OCI-LY1 (cell line): Measurements from ENCODE around the gene MRPL52.
A peak's percentile ranks its signal among the peaks of the same experiment; 100 is the strongest.

Source experiments
- H2AFZ ChIP-seq: fragments of 200-600 bp; sonication (generic), shearing (Covaris generic); 2 replicates; pipeline ENCODE4 v1.6.0; 2014; ENCODE audit warnings: antibody characterized with exemption, mild to moderate bottlenecking, low read length
- H3F3A ChIP-seq: fragments of 200-600 bp; sonication (generic), shearing (Covaris generic); 2 replicates; pipeline ENCODE4 v1.6.0; 2014; ENCODE audit warnings: mild to moderate bottlenecking, antibody characterized with exemption, low read length, moderate library complexity; ENCODE audit not compliant: insufficient read depth
- H3K27ac ChIP-seq: fragments of 200-600 bp; sonication (generic); 2 replicates; pipeline ENCODE4 v1.5.1; 2014; ENCODE audit warnings: low read length, mixed run types, mild to moderate bottlenecking, low read depth; ENCODE audit not compliant: poor library complexity, severe bottlenecking
- H3K27me3 ChIP-seq: fragments of 200-600 bp; sonication (generic); 2 replicates; pipeline ENCODE4 v1.6.0; 2014; ENCODE audit warnings: antibody characterized with exemption, mild to moderate bottlenecking, low read length, moderate library complexity; ENCODE audit not compliant: insufficient read depth
- H3K36me3 ChIP-seq: fragments of 200-600 bp; sonication (generic); 2 replicates; pipeline ENCODE4 v1.6.1; 2014; ENCODE audit warnings: mild to moderate bottlenecking, antibody characterized with exemption, low read length, moderate library complexity, mixed read lengths; ENCODE audit not compliant: insufficient read depth
- H3K4me1 ChIP-seq: fragments of 200-600 bp; sonication (generic); 2 replicates; pipeline ENCODE4 v1.5.1; 2014; ENCODE audit warnings: mild to moderate bottlenecking, low read length, moderate library complexity; ENCODE audit not compliant: insufficient read depth, severe bottlenecking
- H3K4me2 ChIP-seq: fragments of 200-600 bp; sonication (generic), shearing (Covaris generic); 2 replicates; pipeline ENCODE4 v1.6.1; 2014; ENCODE audit warnings: low read length
- H3K4me3 ChIP-seq: fragments of 200-600 bp; sonication (generic); 2 replicates; pipeline ENCODE4 v1.5.1; 2014; ENCODE audit warnings: low read length, low read depth, mild to moderate bottlenecking, mixed read lengths; ENCODE audit not compliant: poor library complexity, severe bottlenecking
- H3K79me2 ChIP-seq: fragments of 200-600 bp; shearing (Covaris generic); 2 replicates; pipeline ENCODE4 v1.6.1; 2016; ENCODE audit warnings: mixed run types, low read length, mixed read lengths; ENCODE audit not compliant: insufficient read depth
- H3K9ac ChIP-seq: fragments of 200-600 bp; sonication (generic), shearing (Covaris generic); 2 replicates; pipeline ENCODE4 v1.6.1; 2014; ENCODE audit warnings: mild to moderate bottlenecking, low read length, mixed read lengths
- H3K9me2 ChIP-seq: fragments of 200-600 bp; sonication (generic), shearing (Covaris generic); 2 replicates; pipeline ENCODE4 v1.6.1; 2014; ENCODE audit warnings: low read depth, mild to moderate bottlenecking, low read length, mixed read lengths
- H3K9me3 ChIP-seq: fragments of 200-600 bp; shearing (Covaris generic); 2 replicates; pipeline ENCODE4 v1.6.1; 2014; ENCODE audit warnings: low read length, mixed read lengths
- H4K20me1 ChIP-seq: fragments of 200-600 bp; sonication (generic), shearing (Covaris generic); 2 replicates; pipeline ENCODE4 v1.6.0; 2016; ENCODE audit warnings: mild to moderate bottlenecking, low read length; ENCODE audit not compliant: insufficient read depth
- CTCF ChIP-seq: fragments of 200-600 bp; sonication (generic), shearing (Covaris generic); IDR thresholded peaks from 2 replicates; pipeline ENCODE4 v1.5.1; 2017; ENCODE audit warnings: mild to moderate bottlenecking, antibody characterized with exemption, low read length, moderate library complexity, mixed read lengths
- EZH2 ChIP-seq: fragments of 200-600 bp; sonication (generic), shearing (Covaris generic); IDR thresholded peaks from 2 replicates; pipeline ENCODE4 v1.8.0; 2017; ENCODE audit warnings: borderline replicate concordance, mixed run types, mild to moderate bottlenecking, antibody characterized with exemption, low read length, moderate library complexity, mixed read lengths

Gene MRPL52

GRCh38 chr14:22813145-22813544, 16.5 kb upstream of the MRPL52 start:
- no peaks in the 10 kb centered on the region for H4K20me1 ChIP-seq
- H3K36me3 ChIP-seq = no peaks in the 10 kb centered on the region
- peak overlapping the region; percentile 5; the same call in 1 of the 2 replicates for H3K4me2 ChIP-seq
- H3K9me2 ChIP-seq = no peaks in the 10 kb centered on the region
- H3K9ac ChIP-seq = no peak overlapping the region
- no peaks in the 10 kb centered on the region for H3F3A ChIP-seq
- H3K27ac ChIP-seq = peak overlapping the region; percentile 6
- TF ChIP-seq CTCF (no peak), EZH2 (no peak)
- H3K9me3 ChIP-seq = no peaks in the 10 kb centered on the region
- H2AFZ ChIP-seq = no peak overlapping the region
- peak overlapping the region; percentile 3 for H3K4me3 ChIP-seq
- peaks cover 43% of the 10 kb centered on the region for H3K4me1 ChIP-seq
- H3K27me3 ChIP-seq = no peaks in the 10 kb centered on the region
- no peaks in the 10 kb centered on the region for H3K79me2 ChIP-seq

GRCh38 chr14:22814373-22814772, 15.3 kb upstream of the MRPL52 start:
- Histone ChIP-seq H3K9me3 (no peaks in the 10 kb centered on the region), H2AFZ (no peak overlapping the region), H3F3A (no peaks in the 10 kb centered on the region), H3K9me2 (no peaks in the 10 kb centered on the region), H4K20me1 (no peaks in the 10 kb centered on the region), H3K36me3 (no peaks in the 10 kb centered on the region), H3K4me2 (peak overlapping the region; percentile 66), H3K79me2 (no peaks in the 10 kb centered on the region), H3K4me1 (peaks cover 48% of the 10 kb centered on the region), H3K27me3 (no peaks in the 10 kb centered on the region), H3K9ac (peak overlapping the region; percentile 45; the same call in 1 of the 2 replicates), H3K4me3 (peak overlapping the region; percentile 37), H3K27ac (no peak overlapping the region)
- TF ChIP-seq CTCF (no peak; the same call in 1 of the 2 replicates), EZH2 (no peak)

GRCh38 chr14:22814941-22815713, 14.6 kb upstream of the MRPL52 start, which contains the start of gene SLC7A7:
Gene SLC7A7, minus strand, starts transcription at chr14:22815435. Its CDS starts 2,037 bp downstream, at chr14:22813398.
- Histone ChIP-seq H3K36me3 (no peaks in the 10 kb centered on the region), H4K20me1 (no peaks in the 10 kb centered on the region), H3K9me2 (no peaks in the 10 kb centered on the region), H3F3A (no peaks in the 10 kb centered on the region), H3K9ac (peak within 1 kb of the TSS; percentile 45; the same call in 1 of the 2 replicates), H3K4me3 (peak within 1 kb of the TSS; percentile 37), H3K27ac (peak within 1 kb of the TSS; percentile 46), H3K4me2 (peak within 1 kb of the TSS; percentile 66), H3K9me3 (no peaks in the 10 kb centered on the region), H3K27me3 (no peaks in the 10 kb centered on the region), H2AFZ (peak within 1 kb of the TSS; percentile 80; the same call in 1 of the 2 replicates), H3K4me1 (peaks cover 56% of the 10 kb centered on the region), H3K79me2 (no peaks in the 10 kb centered on the region)
- TF ChIP-seq EZH2 = no peak
- TF ChIP-seq CTCF = no peak
